OCI-LY7 (cell line): ENCODE results near the gene ADAMTS6. TPM values are rescaled to one million over a fixed set of nuclear protein-coding genes. Genes with fewer than 3 reads are reported as not detected.

Experiments used
- BruUV-seq: library from RNA; stranded (reverse); fragments of 400-500 nt; replicated peaks from 2 replicates; lab custom pipeline; 2021; lab: Mats Ljungman, UMichigan
- CTCF ChIA-PET: fragments of 300-600 bp; sonication (Branson Sonifier 250); formaldehyde crosslinking; loops from one replicate; lab custom pipeline; 2022; ENCODE audit warnings: antibody characterized with exemption; ENCODE audit not compliant: unreplicated experiment; lab: Charles Lee
- POLR2A ChIA-PET: fragments of 300-600 bp; sonication (Branson Sonifier 250); formaldehyde crosslinking; loops from one replicate; lab custom pipeline; 2022; ENCODE audit warnings: antibody characterized with exemption; lab: Charles Lee
- DNase-seq: peaks from one replicate; pipeline ENCODE4 v3.0.0-alpha.2; 2015; ENCODE audit warnings: low spot score
- H2AFZ ChIP-seq: fragments of 200-600 bp; sonication (generic), shearing (Covaris generic); 2 replicates; pipeline ENCODE4 v1.6.1; 2014; ENCODE audit warnings: mild to moderate bottlenecking, antibody characterized with exemption, low read length, moderate library complexity
- H3K27ac ChIP-seq: fragments of 200-600 bp; sonication (generic); 2 replicates; pipeline ENCODE4 v1.5.1; 2014; ENCODE audit warnings: mixed run types, low read depth, mild to moderate bottlenecking, moderate library complexity, low read length, inconsistent platforms; ENCODE audit not compliant: poor library complexity, severe bottlenecking
- H3K36me3 ChIP-seq: fragments of 200-600 bp; sonication (generic); 2 replicates; pipeline ENCODE4 v1.6.1; 2014; ENCODE audit warnings: mild to moderate bottlenecking, antibody characterized with exemption, low read length, moderate library complexity, mixed read lengths; ENCODE audit not compliant: insufficient read depth
- H3K4me1 ChIP-seq: fragments of 200-600 bp; sonication (generic); 2 replicates; pipeline ENCODE4 v1.5.1; 2014; ENCODE audit warnings: mild to moderate bottlenecking, low read length; ENCODE audit not compliant: insufficient read depth, poor library complexity, severe bottlenecking
- H3K4me2 ChIP-seq: fragments of 200-600 bp; sonication (generic); 2 replicates; pipeline ENCODE4 v1.6.1; 2014; ENCODE audit warnings: mild to moderate bottlenecking, low read length
- H3K4me3 ChIP-seq: fragments of 200-600 bp; sonication (generic); 2 replicates; pipeline ENCODE4 v1.5.1; 2014; ENCODE audit warnings: mild to moderate bottlenecking, low read depth, low read length; ENCODE audit not compliant: poor library complexity, severe bottlenecking
- H3K79me2 ChIP-seq: fragments of 200-600 bp; sonication (generic); 2 replicates; pipeline ENCODE4 v1.6.1; 2016; ENCODE audit warnings: low read depth, mild to moderate bottlenecking, low read length, moderate library complexity, mixed read lengths; ENCODE audit not compliant: insufficient read depth
- H3K9me2 ChIP-seq: fragments of 200-600 bp; sonication (generic); 2 replicates; pipeline ENCODE4 v1.6.1; 2016; ENCODE audit warnings: mild to moderate bottlenecking, low read length, mixed read lengths; ENCODE audit not compliant: insufficient read depth
- H3K9me3 ChIP-seq: fragments of 200-600 bp; sonication (generic); 2 replicates; pipeline ENCODE4 v1.6.1; 2014; ENCODE audit warnings: mild to moderate bottlenecking, mixed run types, low read length, mixed read lengths
- H4K20me1 ChIP-seq: fragments of 200-600 bp; sonication (generic); 2 replicates; pipeline ENCODE4 v1.6.1; 2014; ENCODE audit warnings: mild to moderate bottlenecking, antibody characterized with exemption, low read length, moderate library complexity, mixed read lengths; ENCODE audit not compliant: insufficient read depth
- CTCF ChIP-seq: fragments of 200-600 bp; sonication (generic); conservative IDR thresholded peaks from 2 replicates; pipeline ENCODE4 v1.5.1; 2014; ENCODE audit warnings: mild to moderate bottlenecking, antibody characterized with exemption, low read length, moderate library complexity, mixed read lengths
- EZH2phosphoT487 ChIP-seq: fragments of 200-600 bp; sonication (generic); IDR thresholded peaks from 2 replicates; pipeline ENCODE4 v1.6.1; 2018; ENCODE audit warnings: low read depth, borderline replicate concordance, mild to moderate bottlenecking, mixed run types, antibody characterized with exemption, low read length, moderate library complexity, mixed read lengths
- intact Hi-C: fragments of 100-400 bp; cut with micrococcal nuclease; formaldehyde crosslinking; loops from one replicate; pipeline ENCODE4 v1.10.0; 2022; ENCODE audit not compliant: unreplicated experiment
- total RNA-seq, 2 experiments: library from RNA; depleted of rRNA in 1 of 2; stranded (reverse); fragments of >200 nt in 1 of 2; shearing (Covaris generic) in 1 of 2; gene quantifications; 2 replicates each; pipeline ENCODE4 v1.2.3, GENCODE V29; 2014 to 2022

Gene ADAMTS6
- total RNA-seq, 2 experiments from 2014 or later, result 13.9 to 18.1 TPM

- TF ChIP-seq CTCF (no peak), EZH2phosphoT487 (no peak)
- CTCF ChIA-PET, result no interaction called here
These were observed 349.3 kb downstream of the ADAMTS6 start for GRCh38 chr5:65132386-65132785.

GRCh38 chr5:65128226-65128625 lies 353.5 kb downstream of the ADAMTS6 start:
- BruUV-seq, result no TSS peak
- Histone ChIP-seq H3K4me3 (no peak overlapping the region), H3K36me3 (no peaks in the 10 kb centered on the region), H3K27ac (no peak overlapping the region), H2AFZ (no peak overlapping the region), H4K20me1 (no peaks in the 10 kb centered on the region), H3K4me1 (no peaks in the 10 kb centered on the region), H3K9me3 (no peaks in the 10 kb centered on the region), H3K9me2 (no peaks in the 10 kb centered on the region), H3K79me2 (no peaks in the 10 kb centered on the region), H3K4me2 (no peak overlapping the region)
- ChIA-PET CTCF (no interaction called here), POLR2A (no interaction called here)
- no peak for DNase-seq
- intact Hi-C loops, result no loop called here
- TF ChIP-seq EZH2phosphoT487, result no peak
- TF ChIP-seq CTCF, result no peak

More at GRCh38 chr5:65132386-65132785, 349.3 kb downstream of the ADAMTS6 start:
- Histone ChIP-seq H3K36me3 (no peaks in the 10 kb centered on the region), H3K9me3 (no peaks in the 10 kb centered on the region), H2AFZ (no peak overlapping the region), H3K4me3 (no peak overlapping the region), H3K4me1 (no peaks in the 10 kb centered on the region), H3K4me2 (no peak overlapping the region), H3K9me2 (no peaks in the 10 kb centered on the region), H3K79me2 (no peaks in the 10 kb centered on the region), H3K27ac (no peak overlapping the region), H4K20me1 (no peaks in the 10 kb centered on the region)
- intact Hi-C loops, result no loop called here
- no TSS peak for BruUV-seq
- DNase-seq, result no peak
- POLR2A ChIA-PET, result no interaction called here

- Histone ChIP-seq H2AFZ (no peak overlapping the region), H3K9me2 (no peaks in the 10 kb centered on the region), H3K4me3 (no peak overlapping the region), H4K20me1 (no peaks in the 10 kb centered on the region), H3K27ac (no peak overlapping the region), H3K4me2 (no peak overlapping the region), H3K36me3 (no peaks in the 10 kb centered on the region), H3K9me3 (no peaks in the 10 kb centered on the region), H3K4me1 (no peaks in the 10 kb centered on the region), H3K79me2 (no peaks in the 10 kb centered on the region)
- no peak for DNase-seq
- CTCF ChIA-PET, result no interaction called here
- BruUV-seq, result no TSS peak
- TF ChIP-seq EZH2phosphoT487 (no peak), CTCF (no peak)
- POLR2A ChIA-PET, result no interaction called here
- intact Hi-C loops, result no loop called here
These were observed 354.4 kb downstream of the ADAMTS6 start for GRCh38 chr5:65127161-65127901.
